GM21786 (cell line): ENCODE measurements around the gene ADGRF5.
"Not testable (repeated sequence)": the region's sequence is repeated elsewhere in the genome, so short reads cannot be mapped to it uniquely, and the experiment has no call there.

Experiments used
- ATAC-seq: cut with Tn5 transposase; IDR thresholded peaks from one replicate; pipeline ENCODE4 v1.9.1; 2021; ENCODE audit not compliant: unreplicated experiment

Gene ADGRF5

GRCh38 chr6:46893648-46894047 lies 28.1 kb downstream of the ADGRF5 start:
- ATAC-seq = no peak

- no peak for ATAC-seq
Observed at GRCh38 chr6:46891252-46891795, 30.4 kb downstream of the ADGRF5 start.

GRCh38 chr6:46888578-46888977 lies 33.2 kb downstream of the ADGRF5 start:
- ATAC-seq = no peak

- no peak for ATAC-seq
Observed at GRCh38 chr6:46888031-46888430, 33.7 kb downstream of the ADGRF5 start.

- ATAC-seq = no peak
Observed at GRCh38 chr6:46882645-46883044, 39.1 kb downstream of the ADGRF5 start.

- ATAC-seq = no peak
Observed at GRCh38 chr6:46879003-46879402, 42.7 kb downstream of the ADGRF5 start.

GRCh38 chr6:46876126-46876525 lies 45.6 kb downstream of the ADGRF5 start:
- no peak for ATAC-seq

- no peak for ATAC-seq
Observed at GRCh38 chr6:46867411-46867810, 54.3 kb downstream of the ADGRF5 start.

GRCh38 chr6:46865221-46865620 lies 56.5 kb downstream of the ADGRF5 start:
- ATAC-seq = no peak

- ATAC-seq = no peak
Observed at GRCh38 chr6:46863791-46864190, 57.9 kb downstream of the ADGRF5 start.

- ATAC-seq = no peak
Observed at GRCh38 chr6:46862381-46862780, 59.4 kb downstream of the ADGRF5 start.

- ATAC-seq = peak; percentile 62
Observed at GRCh38 chr6:46855966-46856365, 65.8 kb downstream of the ADGRF5 start.

GRCh38 chr6:46851576-46851975 lies 70.2 kb downstream of the ADGRF5 start:
- ATAC-seq = not testable (repeated sequence)

GRCh38 chr6:46850792-46851191 lies 70.9 kb downstream of the ADGRF5 start:
- ATAC-seq = no peak

- ATAC-seq = no peak
Observed at GRCh38 chr6:46849361-46849690, 72.4 kb downstream of the ADGRF5 start.

GRCh38 chr6:46848684-46849360 lies 72.9 kb downstream of the ADGRF5 start:
- peak; percentile 74 for ATAC-seq

- no peak for ATAC-seq
Observed at GRCh38 chr6:46845126-46845525, 76.6 kb downstream of the ADGRF5 start.

- not testable (repeated sequence) for ATAC-seq
Observed at GRCh38 chr6:46842252-46842846, 79.4 kb downstream of the ADGRF5 start.

- ATAC-seq = no peak
Observed at GRCh38 chr6:46838033-46838432, 83.7 kb downstream of the ADGRF5 start.

GRCh38 chr6:46834991-46835390 lies 86.7 kb downstream of the ADGRF5 start:
- not testable (repeated sequence) for ATAC-seq

- not testable (repeated sequence) for ATAC-seq
Observed at GRCh38 chr6:46834257-46834916, 87.4 kb downstream of the ADGRF5 start.

- ATAC-seq = no peak
Observed at GRCh38 chr6:46832816-46833215, 88.9 kb downstream of the ADGRF5 start.
